Kasumi-1 (cell line): ENCODE results near the gene TANC1.
A peak's percentile ranks its signal among the peaks of the same experiment; 100 is the strongest.
"Not testable (repeated sequence)": the region's sequence is repeated elsewhere in the genome, so short reads cannot be mapped to it uniquely, and the experiment has no call there.

Experiments
- DNase-seq, 2 experiments: peaks; one replicate each; lab custom pipeline; 2025; lab: John Stamatoyannopoulos, UW

Gene TANC1

GRCh38 chr2:159140070-159140769, 171.8 kb downstream of the TANC1 start:
- peak; percentile 59 to 62 for DNase-seq

- DNase-seq: not testable (repeated sequence)
Measured at GRCh38 chr2:159140821-159141220, 172.4 kb downstream of the TANC1 start.

GRCh38 chr2:159144776-159145614, 176.6 kb downstream of the TANC1 start:
- no peak for DNase-seq

- no peak for DNase-seq
Measured at GRCh38 chr2:159145745-159146354, 177.4 kb downstream of the TANC1 start.

GRCh38 chr2:159146996-159147666, 178.7 kb downstream of the TANC1 start:
- no peak for DNase-seq

GRCh38 chr2:159147690-159148089, 179.2 kb downstream of the TANC1 start:
- DNase-seq: no peak

- DNase-seq: no peak
Measured at GRCh38 chr2:159148901-159149300, 180.5 kb downstream of the TANC1 start.

GRCh38 chr2:159149747-159150146, 181.3 kb downstream of the TANC1 start:
- no peak for DNase-seq

- no peak for DNase-seq
Measured at GRCh38 chr2:159150280-159150746, 181.9 kb downstream of the TANC1 start.

- DNase-seq: no peak
Measured at GRCh38 chr2:159151198-159152127, 183.0 kb downstream of the TANC1 start.

GRCh38 chr2:159152128-159152778, 183.8 kb downstream of the TANC1 start:
- no peak for DNase-seq

GRCh38 chr2:159153063-159153462, 184.6 kb downstream of the TANC1 start:
- no peak for DNase-seq

- DNase-seq: peak in 1 of 2 experiments; percentile 23
Measured at GRCh38 chr2:159153463-159153862, 185.0 kb downstream of the TANC1 start.

- DNase-seq: no peak
Measured at GRCh38 chr2:159153951-159154350, 185.5 kb downstream of the TANC1 start.

- peak in 1 of 2 experiments; percentile 8 for DNase-seq
Measured at GRCh38 chr2:159154366-159154765, 185.9 kb downstream of the TANC1 start.

- DNase-seq: no peak
Measured at GRCh38 chr2:159155320-159155719, 186.9 kb downstream of the TANC1 start.

- DNase-seq: no peak
Measured at GRCh38 chr2:159155791-159156190, 187.4 kb downstream of the TANC1 start.

GRCh38 chr2:159156834-159157233, 188.4 kb downstream of the TANC1 start:
- no peak for DNase-seq

GRCh38 chr2:159157361-159158209, 189.1 kb downstream of the TANC1 start:
- no peak for DNase-seq

- DNase-seq: no peak
Measured at GRCh38 chr2:159160412-159160811, 192.0 kb downstream of the TANC1 start.
